Measurements from ENCODE around the gene PATJ. TPM values are rescaled to one million over a fixed set of nuclear protein-coding genes. Genes with fewer than 3 reads are reported as not detected.

PATJ gene
- polyA plus RNA-seq, 1 donor from 2014 or later: 7.8 TPM

DNA sequence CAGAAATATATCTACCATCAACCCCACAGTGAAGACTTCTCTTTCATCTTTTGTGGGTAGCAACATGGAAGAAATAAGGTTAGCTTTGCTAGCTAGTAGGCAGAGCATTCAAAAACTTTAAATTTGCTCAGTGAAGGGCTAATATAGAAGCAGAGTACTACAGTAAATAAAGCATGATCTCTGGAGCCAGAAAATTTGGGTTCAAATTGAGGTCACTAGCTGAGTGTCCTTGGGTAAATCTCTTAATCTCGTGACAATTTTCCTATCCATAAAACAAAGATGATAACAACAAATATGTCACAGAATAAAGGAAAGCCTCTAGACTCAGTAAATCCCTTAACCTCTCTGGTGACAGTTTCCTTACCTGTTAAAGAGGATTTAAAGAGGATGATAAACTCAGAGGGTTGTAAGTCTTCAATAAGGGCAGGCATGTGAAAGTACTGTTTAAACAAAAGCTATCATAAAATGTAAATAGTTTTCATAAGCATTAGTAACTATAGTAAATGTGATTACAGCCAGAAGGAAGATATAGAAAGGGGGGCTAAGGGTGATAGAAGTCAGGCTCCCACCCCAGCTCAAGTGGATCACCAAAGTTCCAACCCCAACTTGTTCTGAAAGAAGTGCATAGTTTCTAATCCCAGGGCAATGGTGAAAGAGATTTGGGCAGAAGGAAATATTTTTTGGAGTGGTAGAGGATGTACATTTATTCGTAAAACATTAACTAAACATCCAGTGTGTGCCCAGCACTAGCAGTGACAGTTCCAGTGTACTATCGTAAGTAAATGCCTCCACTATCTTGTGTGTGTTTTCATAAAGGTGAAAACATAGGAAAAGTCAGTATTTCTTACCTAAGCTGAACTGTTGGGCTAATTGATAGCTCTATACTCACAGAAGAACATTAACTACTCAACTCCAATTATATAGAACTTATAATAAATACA is 42.1 kb upstream of the PATJ start:
- Histone ChIP-seq H3K9ac (ENCODE audit: low read length) (no peak overlapping the region), H3K4me3 (ENCODE audit: low read length) (no peak overlapping the region), H2AFZ (ENCODE audit: low read depth, low read length) (no peak overlapping the region), H4K20me1 (ENCODE audit: insufficient read depth) (no peaks in the 10 kb centered on the region), H3K9me3 (ENCODE audit: low read length) (no peaks in the 10 kb centered on the region), H3K36me3 (ENCODE audit: insufficient read depth, low read length) (peaks cover 5% of the 10 kb centered on the region), H3F3A (ENCODE audit: insufficient read depth, low read length, poor library complexity, severe bottlenecking) (no peaks in the 10 kb centered on the region), H3K4me2 (ENCODE audit: low read length) (no peak overlapping the region), H3K79me2 (replicated peaks; ENCODE audit: insufficient read depth, low read length) (no peaks in the 10 kb centered on the region), H3K27ac (ENCODE audit: low read length) (no peak overlapping the region), H3K27me3 (ENCODE audit: insufficient read depth, low read depth, low read length) (no peaks in the 10 kb centered on the region), H3K9me2 (ENCODE audit: insufficient read depth, low read length) (no peaks in the 10 kb centered on the region)
- TF ChIP-seq TAF1 (IDR thresholded peaks at IDR 0.05; ENCODE audit: low read depth) (no peak), POLR2AphosphoS5 (IDR thresholded peaks at IDR 0.05) (no peak)

GRCh38 chr1:61708953-61709907 is 33.0 kb upstream of the PATJ start:
- Histone ChIP-seq H3K9me2 (ENCODE audit: insufficient read depth, low read length) (no peaks in the 10 kb centered on the region), H3K27ac (ENCODE audit: low read length) (no peak overlapping the region), H3F3A (ENCODE audit: insufficient read depth, low read length, poor library complexity, severe bottlenecking) (no peaks in the 10 kb centered on the region), H3K4me2 (ENCODE audit: low read length) (no peak overlapping the region), H3K27me3 (ENCODE audit: insufficient read depth, low read depth, low read length) (no peaks in the 10 kb centered on the region), H4K20me1 (ENCODE audit: insufficient read depth) (no peaks in the 10 kb centered on the region), H2AFZ (ENCODE audit: low read depth, low read length) (no peak overlapping the region), H3K36me3 (ENCODE audit: insufficient read depth, low read length) (no peaks in the 10 kb centered on the region), H3K9me3 (ENCODE audit: low read length) (no peaks in the 10 kb centered on the region), H3K4me3 (ENCODE audit: low read length) (no peak overlapping the region), H3K9ac (ENCODE audit: low read length) (no peak overlapping the region), H3K79me2 (replicated peaks; ENCODE audit: insufficient read depth, low read length) (no peaks in the 10 kb centered on the region)
- TF ChIP-seq EZH2 (IDR thresholded peaks at IDR 0.05; ENCODE audit: borderline replicate concordance, insufficient read depth, low read length, poor library complexity, severe bottlenecking): no peak
- no peak for TF ChIP-seq MXI1 (conservative IDR thresholded peaks at IDR 0.05; ENCODE audit: poor library complexity, severe bottlenecking)
- TF ChIP-seq RAD21 (conservative IDR thresholded peaks at IDR 0.05): no peak
- TF ChIP-seq SMC3 (conservative IDR thresholded peaks at IDR 0.05; ENCODE audit: poor library complexity): no peak
- TF ChIP-seq, protein P1, sequence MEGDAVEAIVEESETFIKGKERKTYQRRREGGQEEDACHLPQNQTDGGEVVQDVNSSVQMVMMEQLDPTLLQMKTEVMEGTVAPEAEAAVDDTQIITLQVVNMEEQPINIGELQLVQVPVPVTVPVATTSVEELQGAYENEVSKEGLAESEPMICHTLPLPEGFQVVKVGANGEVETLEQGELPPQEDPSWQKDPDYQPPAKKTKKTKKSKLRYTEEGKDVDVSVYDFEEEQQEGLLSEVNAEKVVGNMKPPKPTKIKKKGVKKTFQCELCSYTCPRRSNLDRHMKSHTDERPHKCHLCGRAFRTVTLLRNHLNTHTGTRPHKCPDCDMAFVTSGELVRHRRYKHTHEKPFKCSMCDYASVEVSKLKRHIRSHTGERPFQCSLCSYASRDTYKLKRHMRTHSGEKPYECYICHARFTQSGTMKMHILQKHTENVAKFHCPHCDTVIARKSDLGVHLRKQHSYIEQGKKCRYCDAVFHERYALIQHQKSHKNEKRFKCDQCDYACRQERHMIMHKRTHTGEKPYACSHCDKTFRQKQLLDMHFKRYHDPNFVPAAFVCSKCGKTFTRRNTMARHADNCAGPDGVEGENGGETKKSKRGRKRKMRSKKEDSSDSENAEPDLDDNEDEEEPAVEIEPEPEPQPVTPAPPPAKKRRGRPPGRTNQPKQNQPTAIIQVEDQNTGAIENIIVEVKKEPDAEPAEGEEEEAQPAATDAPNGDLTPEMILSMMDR (IDR thresholded peaks at IDR 0.05; ENCODE audit: poor library complexity, severe bottlenecking): no peak
- no peak for TF ChIP-seq TAF1 (IDR thresholded peaks at IDR 0.05; ENCODE audit: low read depth)
- no peak for TF ChIP-seq EP300 (conservative IDR thresholded peaks at IDR 0.05; ENCODE audit: poor library complexity, severe bottlenecking)
- TF ChIP-seq, protein P2, sequence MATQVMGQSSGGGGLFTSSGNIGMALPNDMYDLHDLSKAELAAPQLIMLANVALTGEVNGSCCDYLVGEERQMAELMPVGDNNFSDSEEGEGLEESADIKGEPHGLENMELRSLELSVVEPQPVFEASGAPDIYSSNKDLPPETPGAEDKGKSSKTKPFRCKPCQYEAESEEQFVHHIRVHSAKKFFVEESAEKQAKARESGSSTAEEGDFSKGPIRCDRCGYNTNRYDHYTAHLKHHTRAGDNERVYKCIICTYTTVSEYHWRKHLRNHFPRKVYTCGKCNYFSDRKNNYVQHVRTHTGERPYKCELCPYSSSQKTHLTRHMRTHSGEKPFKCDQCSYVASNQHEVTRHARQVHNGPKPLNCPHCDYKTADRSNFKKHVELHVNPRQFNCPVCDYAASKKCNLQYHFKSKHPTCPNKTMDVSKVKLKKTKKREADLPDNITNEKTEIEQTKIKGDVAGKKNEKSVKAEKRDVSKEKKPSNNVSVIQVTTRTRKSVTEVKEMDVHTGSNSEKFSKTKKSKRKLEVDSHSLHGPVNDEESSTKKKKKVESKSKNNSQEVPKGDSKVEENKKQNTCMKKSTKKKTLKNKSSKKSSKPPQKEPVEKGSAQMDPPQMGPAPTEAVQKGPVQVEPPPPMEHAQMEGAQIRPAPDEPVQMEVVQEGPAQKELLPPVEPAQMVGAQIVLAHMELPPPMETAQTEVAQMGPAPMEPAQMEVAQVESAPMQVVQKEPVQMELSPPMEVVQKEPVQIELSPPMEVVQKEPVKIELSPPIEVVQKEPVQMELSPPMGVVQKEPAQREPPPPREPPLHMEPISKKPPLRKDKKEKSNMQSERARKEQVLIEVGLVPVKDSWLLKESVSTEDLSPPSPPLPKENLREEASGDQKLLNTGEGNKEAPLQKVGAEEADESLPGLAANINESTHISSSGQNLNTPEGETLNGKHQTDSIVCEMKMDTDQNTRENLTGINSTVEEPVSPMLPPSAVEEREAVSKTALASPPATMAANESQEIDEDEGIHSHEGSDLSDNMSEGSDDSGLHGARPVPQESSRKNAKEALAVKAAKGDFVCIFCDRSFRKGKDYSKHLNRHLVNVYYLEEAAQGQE (IDR thresholded peaks at IDR 0.05; ENCODE audit: borderline replicate concordance): no peak
- TF ChIP-seq POLR2AphosphoS5 (IDR thresholded peaks at IDR 0.05): no peak

Measured in neural cell (in vitro differentiated cells).